ENCODE measurements around the gene GRM7. TPM values are rescaled to one million over a fixed set of nuclear protein-coding genes. Genes with fewer than 3 reads are reported as not detected.

GRM7 gene
- total and polyA plus RNA-seq, 2 experiments from 2014 or later: 0.40 TPM; not detected in 1

- no peak for TF ChIP-seq ZNF462 (CRISPR knock-in tag; IDR thresholded peaks at IDR 0.05)
- TF ChIP-seq ZNF114 (CRISPR knock-in tag; IDR thresholded peaks at IDR 0.05): no peak
- no peak for TF ChIP-seq CREB1 (CRISPR knock-in tag; IDR thresholded peaks at IDR 0.05; ENCODE audit: low read depth)
- no peak for TF ChIP-seq STAT1 (IDR thresholded peaks at IDR 0.05; ENCODE audit: unreplicated experiment)
- no peak for TF ChIP-seq NANOG (IDR thresholded peaks at IDR 0.05; ENCODE audit: borderline replicate concordance)
- no peak for TF ChIP-seq ZNF331 (CRISPR knock-in tag; IDR thresholded peaks at IDR 0.05; ENCODE audit: low read depth)
- no peak for TF ChIP-seq POLR2AphosphoS5 (IDR thresholded peaks at IDR 0.05; ENCODE audit: low read depth)
- TF ChIP-seq CTCF (conservative IDR thresholded peaks at IDR 0.05; ENCODE audit: low read depth in 2 of 2): no peak
These were observed 746.8 kb downstream of the GRM7 start (continued) for GRCh38 chr3:7607676-7608075.

GRCh38 chr3:7610634-7611033, 749.7 kb downstream of the GRM7 start:
- no peak overlapping the region for H3K4me3 Mint-ChIP-seq
- Histone ChIP-seq H3K9me2 (ENCODE audit: insufficient read depth) (no peaks in the 10 kb centered on the region), H3K27me3 (ENCODE audit: insufficient read depth) (no peaks in the 10 kb centered on the region), H3K27ac (ENCODE audit: low read depth) (no peak overlapping the region), H3F3A (replicated peaks; ENCODE audit: low read depth) (no peaks in the 10 kb centered on the region), H3K4me1 (ENCODE audit: insufficient read depth) (no peaks in the 10 kb centered on the region), H3K4me3 (no peak overlapping the region), H4K20me1 (replicated peaks; ENCODE audit: insufficient read depth) (no peaks in the 10 kb centered on the region), H3K4me2 (no peak overlapping the region), H3K36me3 (ENCODE audit: insufficient read depth) (no peaks in the 10 kb centered on the region), H3K79me2 (replicated peaks; ENCODE audit: insufficient read depth) (no peaks in the 10 kb centered on the region), H2AFZ (no peak overlapping the region)
- no peaks in the 10 kb centered on the region for H3K9me3 Mint-ChIP-seq
- DNase-seq (ENCODE audit: low spot score) (no peak), ATAC-seq (no peak)
- no peaks in the 10 kb centered on the region for H3K36me3 Mint-ChIP-seq (ENCODE audit: low read depth)
- TF ChIP-seq REST (IDR thresholded peaks at IDR 0.05; ENCODE audit: unreplicated experiment) (no peak), ZNF331 (CRISPR knock-in tag; IDR thresholded peaks at IDR 0.05; ENCODE audit: low read depth) (no peak), JUNB (IDR thresholded peaks at IDR 0.05; ENCODE audit: unreplicated experiment) (no peak), CREB1 (CRISPR knock-in tag; IDR thresholded peaks at IDR 0.05; ENCODE audit: low read depth) (no peak), STAT1 (IDR thresholded peaks at IDR 0.05; ENCODE audit: unreplicated experiment) (no peak)
- H3K27me3 Mint-ChIP-seq (ENCODE audit: insufficient read depth, low read depth, poor library complexity): no peaks in the 10 kb centered on the region
- no peaks in the 10 kb centered on the region for H3K4me1 Mint-ChIP-seq
- no peak overlapping the region for H3K27ac Mint-ChIP-seq
